GM19099 (cell line): ENCODE data around the gene TTBK1.

Source experiments
- POLR2A ChIP-seq: IDR thresholded peaks from 3 replicates; pipeline ENCODE4 v1.6.1; 2011; ENCODE audit warnings: low read depth; ENCODE audit not compliant: insufficient read length; ENCODE audit errors: extremely low read depth

TTBK1 gene

GRCh38 chr6:43283905-43284304 lies 40.6 kb downstream of the TTBK1 start:
- TF ChIP-seq POLR2A: no peak

DNA sequence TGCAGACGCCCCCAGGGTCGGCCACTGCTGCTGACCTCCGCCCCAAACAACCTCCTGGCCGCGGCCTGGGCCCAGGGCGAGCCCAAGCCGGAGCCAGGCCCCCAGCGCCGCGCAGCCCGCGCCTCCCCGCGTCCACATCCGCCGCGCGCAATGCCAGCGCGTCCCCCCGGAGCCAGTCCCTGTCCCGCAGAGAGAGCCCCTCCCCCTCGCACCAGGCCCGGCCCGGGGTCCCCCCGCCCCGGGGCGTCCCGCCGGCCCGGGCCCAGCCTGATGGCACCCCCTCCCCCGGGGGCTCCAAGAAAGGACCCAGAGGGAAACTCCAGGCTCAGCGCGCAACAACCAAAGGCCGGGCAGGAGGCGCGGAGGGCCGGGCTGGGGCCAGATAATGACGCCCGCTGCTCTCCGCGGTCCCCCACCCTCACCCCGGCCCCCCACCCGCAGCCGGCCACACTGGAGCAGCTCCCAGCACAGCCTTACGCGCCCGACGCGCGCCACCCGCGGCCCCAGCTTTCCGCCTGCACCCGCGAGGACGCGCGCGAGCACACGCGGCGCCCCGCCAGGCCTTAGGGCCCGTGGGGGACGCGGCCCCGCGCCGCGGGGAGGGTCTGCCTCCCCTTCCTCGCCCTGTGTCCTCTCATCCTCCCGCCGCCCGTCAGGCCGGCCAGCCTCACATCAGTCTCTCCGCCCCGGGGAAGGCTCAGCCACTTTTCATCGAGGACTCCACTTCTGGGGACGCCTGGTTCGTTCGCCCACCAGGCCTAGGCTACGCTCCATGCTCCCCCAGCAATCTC lies 41.9 kb downstream of the TTBK1 start:
- no peak for TF ChIP-seq POLR2A

DNA sequence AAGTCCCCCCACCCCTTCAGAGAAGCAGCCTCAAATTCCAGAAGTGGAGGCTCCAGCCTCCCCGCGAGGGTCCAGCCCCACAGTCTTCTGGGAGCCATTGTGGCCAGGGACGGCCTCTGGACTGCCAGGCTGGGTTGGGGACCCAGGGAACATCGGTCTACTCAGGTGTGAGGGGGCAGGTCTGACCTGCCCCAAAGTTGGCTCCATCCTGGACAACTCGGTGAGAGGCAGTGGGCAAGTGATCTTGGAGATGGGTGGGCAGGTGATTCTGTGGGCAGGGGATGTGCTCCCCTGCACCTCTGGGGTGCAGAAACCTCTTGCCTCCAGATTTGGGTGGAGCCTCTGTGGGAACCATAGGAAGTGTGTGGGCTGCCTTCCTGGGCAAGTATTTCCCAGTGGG lies 42.6 kb downstream of the TTBK1 start:
- no peak for TF ChIP-seq POLR2A

GRCh38 chr6:43286456-43286979 lies 43.2 kb downstream of the TTBK1 start:
- TF ChIP-seq POLR2A: no peak

DNA sequence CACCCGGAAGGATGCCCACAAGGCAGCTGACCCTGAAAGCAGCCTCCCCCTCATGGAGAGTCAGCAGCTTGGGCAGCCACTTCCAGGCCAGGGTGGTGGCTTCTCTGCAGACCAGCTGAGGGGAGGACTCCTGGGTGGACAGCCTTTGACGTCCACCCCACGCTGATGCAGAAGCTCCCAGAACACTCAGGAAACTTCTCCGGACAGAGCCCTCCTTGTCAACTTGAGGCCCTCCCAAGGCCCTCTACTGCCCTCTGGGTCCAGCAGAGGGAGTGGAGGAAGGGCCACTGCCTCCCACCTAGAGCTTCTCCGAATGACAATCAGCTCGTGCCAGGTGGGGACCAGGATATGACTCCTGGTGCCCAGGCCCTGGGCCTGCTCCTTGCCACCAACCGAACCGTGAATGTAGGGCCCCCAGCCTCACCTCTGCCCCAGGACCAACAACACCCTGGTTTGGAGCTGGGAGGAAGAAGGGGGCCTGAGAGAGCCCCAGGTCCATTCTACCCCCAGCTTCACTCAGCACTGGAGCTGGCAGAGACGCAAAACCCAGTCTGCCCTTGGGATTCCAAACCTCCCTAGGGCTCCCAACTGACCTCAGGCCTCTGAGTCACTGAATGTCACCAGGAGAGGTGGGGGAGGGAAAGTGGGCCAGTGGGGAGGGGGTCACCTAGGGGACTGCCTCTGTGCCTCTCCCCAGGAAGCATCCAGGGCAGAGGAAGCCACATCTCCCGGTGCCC lies 43.9 kb downstream of the TTBK1 start:
- TF ChIP-seq POLR2A: no peak

- no peak for TF ChIP-seq POLR2A
Measured at GRCh38 chr6:43287717-43288679, 44.7 kb downstream of the TTBK1 start.

DNA sequence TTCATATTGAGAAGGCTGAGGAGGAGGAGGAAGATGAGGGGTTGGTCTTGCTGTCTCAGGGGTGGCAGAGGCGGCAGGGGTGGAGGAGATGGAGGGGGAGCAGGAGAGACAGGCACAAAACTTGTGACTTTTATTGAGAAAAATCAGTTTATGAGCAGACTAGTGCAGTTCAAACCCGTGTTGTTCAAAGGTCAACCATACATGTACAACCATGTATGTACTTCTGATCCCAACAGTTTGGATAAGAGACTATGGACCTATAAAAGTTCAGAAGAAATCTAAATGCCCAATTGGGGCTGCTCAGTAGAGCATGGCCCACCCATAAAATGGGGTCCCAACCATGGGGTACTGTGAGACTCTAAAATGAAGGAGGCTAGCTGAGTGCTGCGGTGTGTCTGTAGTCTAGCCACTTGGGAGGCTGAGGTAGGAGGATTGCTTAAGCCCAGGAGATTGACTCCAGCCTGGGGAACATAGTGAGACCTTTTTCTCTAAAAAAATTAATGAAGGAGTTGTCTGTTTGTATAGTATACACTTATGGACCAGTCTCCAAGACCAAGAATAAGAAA lies 47.1 kb downstream of the TTBK1 start:
- no peak for TF ChIP-seq POLR2A

DNA sequence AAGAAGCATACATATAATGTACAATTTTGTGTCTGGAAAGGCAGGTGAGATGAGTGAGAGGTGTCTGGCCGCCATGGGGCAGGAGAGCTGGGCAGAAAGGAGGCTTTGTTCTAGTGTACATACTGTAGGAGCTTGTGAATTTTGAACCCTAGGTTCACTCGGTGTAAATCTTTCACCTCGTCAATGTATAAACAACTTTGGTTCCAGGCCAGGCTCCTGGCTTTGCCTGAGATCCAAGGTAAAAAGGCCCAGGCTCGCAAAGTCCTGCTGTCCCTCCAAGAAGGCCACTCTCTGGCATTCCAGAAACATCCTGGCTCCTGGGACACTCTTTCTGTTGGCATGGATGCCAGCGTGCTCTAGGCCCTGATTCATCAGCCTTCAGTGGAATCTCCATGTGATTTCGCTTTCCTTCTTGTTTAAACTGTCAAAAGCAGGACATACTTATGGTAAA lies 47.6 kb downstream of the TTBK1 start:
- no peak for TF ChIP-seq POLR2A

GRCh38 chr6:43291708-43292107 lies 48.4 kb downstream of the TTBK1 start:
- no peak for TF ChIP-seq POLR2A

DNA sequence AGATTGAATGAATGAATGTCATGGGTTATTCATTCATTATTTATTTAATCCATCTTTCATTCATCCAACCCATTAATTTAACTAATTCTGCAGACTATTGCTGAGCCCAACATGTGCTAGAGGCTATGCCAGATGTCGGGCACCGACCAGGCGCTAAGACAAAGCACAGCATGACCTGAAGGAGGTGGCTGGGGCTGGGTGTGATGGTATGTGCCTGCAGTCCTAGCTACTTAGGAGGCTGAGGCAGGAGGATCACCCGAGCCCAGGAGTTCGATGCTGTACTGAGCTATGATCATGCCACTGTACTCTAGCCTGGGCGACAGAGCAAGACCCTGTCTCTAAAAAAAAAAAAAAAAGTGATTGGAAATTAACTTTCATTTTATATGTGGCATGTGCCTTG lies 49.1 kb downstream of the TTBK1 start:
- TF ChIP-seq POLR2A: no peak

GRCh38 chr6:43292763-43293318 lies 49.6 kb downstream of the TTBK1 start:
- no peak for TF ChIP-seq POLR2A

DNA sequence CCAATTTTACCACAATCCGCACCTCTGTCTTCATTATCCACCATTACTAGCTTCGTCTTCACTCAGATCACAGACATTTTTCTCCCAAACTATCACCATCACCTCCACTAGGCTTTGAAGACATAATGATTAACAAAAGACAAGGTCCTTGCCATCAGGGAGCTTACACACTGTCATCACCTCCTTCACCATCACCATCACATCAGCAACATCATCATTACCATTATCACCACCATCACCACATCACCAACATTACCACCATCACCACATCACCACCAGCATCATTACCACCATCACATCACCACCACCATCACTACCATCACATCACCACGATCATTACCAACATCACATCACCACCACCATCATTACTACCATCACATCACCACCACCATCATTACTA lies 50.4 kb downstream of the TTBK1 start:
- no peak for TF ChIP-seq POLR2A

DNA sequence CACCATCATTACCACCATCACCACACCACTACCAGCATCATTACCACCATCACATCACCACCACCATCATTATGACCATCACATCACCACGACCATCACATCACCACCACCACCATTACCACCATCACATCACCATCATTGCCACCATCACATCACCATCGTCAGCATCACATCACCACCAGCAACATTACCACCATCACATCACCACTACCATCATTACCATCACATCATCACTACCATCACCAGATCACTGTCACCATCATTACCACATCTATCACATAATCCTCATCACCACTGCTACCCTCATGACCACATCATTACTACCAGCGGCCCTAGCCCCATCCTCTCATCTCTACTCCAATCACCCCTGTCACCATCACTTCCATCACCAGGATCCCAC lies 51.3 kb downstream of the TTBK1 start:
- TF ChIP-seq POLR2A: no peak

DNA sequence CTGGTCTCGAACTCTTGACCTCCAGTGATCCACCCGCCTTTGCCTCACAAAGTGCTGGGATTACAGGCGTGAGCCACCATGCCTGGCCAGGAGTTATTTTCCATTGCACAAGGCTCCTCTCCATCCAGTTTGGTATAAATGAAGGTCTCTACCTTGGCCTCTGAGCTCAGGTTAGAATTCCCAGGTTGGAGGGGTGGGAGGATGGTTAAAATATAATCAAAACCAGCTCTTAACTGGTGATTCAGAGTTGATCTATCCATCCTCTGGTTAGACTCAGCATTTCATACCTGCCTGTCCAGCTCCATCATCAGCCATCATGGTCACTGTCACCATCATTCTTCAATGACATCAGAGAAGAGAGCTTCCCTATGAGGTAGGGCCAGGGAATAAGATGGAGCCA lies 52.2 kb downstream of the TTBK1 start:
- no peak for TF ChIP-seq POLR2A
